Measurements from ENCODE around the gene FAM221A. TPM values are rescaled to one million over a fixed set of nuclear protein-coding genes. Genes with fewer than 3 reads are reported as not detected.
A peak's percentile ranks its signal among the peaks of the same experiment; 100 is the strongest.
"Not testable (repeated sequence)": the region's sequence is repeated elsewhere in the genome, so short reads cannot be mapped to it uniquely, and the experiment has no call there.

The FAM221A gene
- total and polyA plus RNA-seq, 9 of the 15 experiments (the other 6 are each of a cell fraction or from before 2014, with no cell fraction given), result not detected

- H3K9me3 ChIP-seq (replicated peaks; ENCODE audit: control insufficient read depth, insufficient read depth, low read depth, low read length); H3K36me3 ChIP-seq (ENCODE audit: control insufficient read depth, insufficient read depth, low read length); CTCF ChIA-PET (ENCODE audit: low intra/inter-chr PET ratio); H3K4me1 ChIP-seq (replicated peaks in 1 of 2; ENCODE audit: control insufficient read depth in 2 of 2, insufficient read depth in 2 of 2, low read length in 2 of 2); H3K27me3 ChIP-seq (ENCODE audit: control insufficient read depth in 2 of 2, insufficient read depth in 2 of 2, low read length in 2 of 2); H3K79me2 ChIP-seq (ENCODE audit: control insufficient read depth, insufficient read depth, low read length); FAIRE-seq; intact Hi-C loops (cut with micrococcal nuclease); ATAC-seq; H3K9me1 ChIP-seq (ENCODE audit: control insufficient read depth, insufficient read depth, low read length); H4K20me1 ChIP-seq (replicated peaks; ENCODE audit: control insufficient read depth, insufficient read depth, low read length): not testable (repeated sequence)
- TSS peak; percentile 86 for BruUV-seq (replicated peaks)
- peak overlapping the region; percentile 48 to 73; a peak in 2 of 4 replicates for H3K9ac ChIP-seq (ENCODE audit: insufficient read depth in 1 of 2, low read depth in 2 of 2, low read length in 2 of 2)
- H3K27ac ChIP-seq (ENCODE audit: extremely low read depth, low read depth, low read length), result peak overlapping the region; percentile 50
- peak overlapping the region; percentile 95 for H2AFZ ChIP-seq (ENCODE audit: low read depth, low read length)
- POLR2A ChIA-PET, result interaction anchor here (0.6 to 1.7 kb wide), 4 partner anchors 12 to 659 kb away, joined by 3 to 5 read pairs (median 4); no protein-coding TSS in a partner anchor
- in situ Hi-C loops (cut with MboI), result loop anchor here (25.0 kb wide), 1 partner anchor 460 kb away; no protein-coding TSS in a partner anchor
- WGBS (ENCODE audit: insufficient coverage, low coverage, missing lambda C conversion rate), result 10% methylated on average over 20 of the region's 21 CpGs
- H3K4me2 ChIP-seq (ENCODE audit: insufficient read depth, low read length), result peak overlapping the region; percentile 81
- peak in 1 of 4 experiments; percentile 75 for DNase-seq (ENCODE audit: extremely low read depth in 1 of 4, low spot score in 3 of 4)
- H3K4me3 ChIP-seq, result peak overlapping the region; percentile 38
- peak; percentile 31; the same call in 1 of the 2 replicates for TF ChIP-seq PHF8 (IDR thresholded peaks at IDR 0.05; ENCODE audit: borderline replicate concordance, low read length)
- peak; percentile 26; the same call in 1 of the 2 replicates for TF ChIP-seq ZFX (CRISPR knock-in tag; IDR thresholded peaks at IDR 0.05)
- peak; percentile 59 for TF ChIP-seq POLR2G (IDR thresholded peaks at IDR 0.05; ENCODE audit: low read depth, low read length)
- TF ChIP-seq SNIP1 (IDR thresholded peaks at IDR 0.05; ENCODE audit: low read depth), result 0 out of 2 replicates have a peak, but pooled peaks have one; percentile 62
- TF ChIP-seq CTBP1 (IDR thresholded peaks at IDR 0.05; ENCODE audit: borderline replicate concordance), result peak; percentile 49; the same call in 1 of the 2 replicates
- TF ChIP-seq NFRKB (IDR thresholded peaks at IDR 0.05; ENCODE audit: low read depth), result peak; percentile 72
- TF ChIP-seq ZNF592 (IDR thresholded peaks at IDR 0.05), result peak; percentile 25; the same call in 1 of the 2 replicates
- 0 out of 4 replicates have a peak, but pooled peaks of 1 of the 2 experiments have one; percentile 21 for TF ChIP-seq MLLT1 (IDR thresholded peaks at IDR 0.05)
- peak; percentile 25 for TF ChIP-seq TAF9B (IDR thresholded peaks at IDR 0.05; ENCODE audit: partially characterized antibody)
- peak in 1 of 2 experiments; percentile 22; a peak in 1 of 3 replicates for TF ChIP-seq CBX3 (IDR thresholded peaks at IDR 0.05; ENCODE audit: borderline replicate concordance in 1 of 2, low read length in 2 of 2)
- TF ChIP-seq RBFOX2 (IDR thresholded peaks at IDR 0.05; ENCODE audit: low read depth, low read length), result peak; percentile 47
- TF ChIP-seq E2F6 (IDR thresholded peaks at IDR 0.05; ENCODE audit: borderline replicate concordance in 1 of 2, extremely low read depth in 1 of 2, insufficient read depth in 1 of 2, insufficient read length in 1 of 2, low read depth in 1 of 2, low read length in 1 of 2, poor library complexity in 1 of 2, severe bottlenecking in 1 of 2), result peak in 1 of 2 experiments; percentile 18
- TF ChIP-seq TAF7 (tag; IDR thresholded peaks at IDR 0.05), result peak; percentile 36; the same call in 1 of the 2 replicates
Measured at GRCh38 chr7:23722587-23723216, 42.7 kb downstream of the FAM221A start.

Data from K562 (cell line).